HG03064 (cell line): ENCODE data around the gene SMURF2.
A peak's percentile ranks its signal among the peaks of the same experiment; 100 is the strongest.
"Not testable (repeated sequence)": the region's sequence is repeated elsewhere in the genome, so short reads cannot be mapped to it uniquely, and the experiment has no call there.

Experiments used
- ATAC-seq: cut with Tn5 transposase; IDR thresholded peaks from one replicate; pipeline ENCODE4 v1.9.1; 2021; ENCODE audit warnings: low read depth; ENCODE audit not compliant: unreplicated experiment

Gene SMURF2

GRCh38 chr17:64661976-64662773 is at the start of gene SMURF2:
SMURF2 (minus strand) TSS chr17:64662307; CDS start chr17:64661880, 427 bp downstream.
- ATAC-seq, result peak; percentile 73

- no peak for ATAC-seq
Measured at GRCh38 chr17:64709481-64709880, 47.4 kb upstream of the SMURF2 start.

GRCh38 chr17:64707050-64707591 is 45.0 kb upstream of the SMURF2 start:
- ATAC-seq, result no peak

- ATAC-seq, result no peak
Measured at GRCh38 chr17:64706224-64707049, 44.3 kb upstream of the SMURF2 start.

GRCh38 chr17:64702815-64703214 is 40.7 kb upstream of the SMURF2 start:
- ATAC-seq, result no peak

- no peak for ATAC-seq
Measured at GRCh38 chr17:64698725-64699124, 36.6 kb upstream of the SMURF2 start.

GRCh38 chr17:64694207-64694606 is 32.1 kb upstream of the SMURF2 start:
- no peak for ATAC-seq

GRCh38 chr17:64692187-64692586 is 30.1 kb upstream of the SMURF2 start:
- ATAC-seq, result no peak

GRCh38 chr17:64689106-64689505 is 27.0 kb upstream of the SMURF2 start:
- no peak for ATAC-seq

GRCh38 chr17:64688481-64688880 is 26.4 kb upstream of the SMURF2 start:
- no peak for ATAC-seq

GRCh38 chr17:64687961-64688360 is 25.9 kb upstream of the SMURF2 start:
- no peak for ATAC-seq

- ATAC-seq, result no peak
Measured at GRCh38 chr17:64687376-64687775, 25.3 kb upstream of the SMURF2 start.

GRCh38 chr17:64686705-64687104 is 24.6 kb upstream of the SMURF2 start:
- ATAC-seq, result no peak

GRCh38 chr17:64685705-64686104 is 23.6 kb upstream of the SMURF2 start:
- ATAC-seq, result no peak

- no peak for ATAC-seq
Measured at GRCh38 chr17:64683796-64684195, 21.7 kb upstream of the SMURF2 start.

- ATAC-seq, result no peak
Measured at GRCh38 chr17:64682261-64683181, 20.4 kb upstream of the SMURF2 start.

GRCh38 chr17:64679710-64680216 is 17.7 kb upstream of the SMURF2 start:
- no peak for ATAC-seq

- no peak for ATAC-seq
Measured at GRCh38 chr17:64676763-64677162, 14.7 kb upstream of the SMURF2 start.

- not testable (repeated sequence) for ATAC-seq
Measured at GRCh38 chr17:64670843-64671590, 8.9 kb upstream of the SMURF2 start.
